HL-60 (cell line): Measurements from ENCODE around the gene CDC45.

Experiments used
- DNase-seq, 2 experiments: peaks; one replicate each; pipeline ENCODE4 v3.0.0-alpha.2; 2010 to 2020; ENCODE audit warnings: low read depth in 1 of 2, low spot score in 1 of 2
- H3K27ac ChIP-seq: fragments of 250-450 bp; sonication (Bioruptor Pico); replicated peaks from 2 replicates; pipeline ENCODE4 v1.5.1; 2020; ENCODE audit warnings: mild to moderate bottlenecking, moderate library complexity
- H3K27me3 ChIP-seq: fragments of 250-450 bp; sonication (Bioruptor Pico); 2 replicates; pipeline ENCODE4 v1.5.1; 2021; ENCODE audit warnings: mild to moderate bottlenecking, moderate library complexity; ENCODE audit not compliant: insufficient read depth, poor library complexity, severe bottlenecking
- H3K4me3 ChIP-seq: replicated peaks from 2 replicates; pipeline ENCODE4 v1.5.1; 2011; ENCODE audit warnings: mild to moderate bottlenecking, control low read depth, low read length; ENCODE audit not compliant: insufficient read depth
- CTCF ChIP-seq: IDR thresholded peaks from one replicate; pipeline ENCODE4 v1.5.1; 2011; ENCODE audit warnings: low read length, control low read depth, inconsistent platforms; ENCODE audit not compliant: insufficient read depth
- GABPA ChIP-seq: IDR thresholded peaks from 2 replicates; pipeline ENCODE4 v1.6.1; 2012; ENCODE audit warnings: low read depth
- POLR2AphosphoS5 ChIP-seq: IDR thresholded peaks from 2 replicates; pipeline ENCODE4 v1.6.1; 2012; ENCODE audit warnings: low read depth
- REST ChIP-seq: IDR thresholded peaks from 2 replicates; pipeline ENCODE4 v1.6.1; 2012; ENCODE audit warnings: low read depth; ENCODE audit not compliant: insufficient replicate concordance
- SPI1 ChIP-seq: IDR thresholded peaks from 2 replicates; pipeline ENCODE4 v1.6.1; 2012; ENCODE audit warnings: low read depth, mild to moderate bottlenecking, borderline replicate concordance

CDC45 gene

GRCh38 chr22:19499236-19499879, 19.6 kb downstream of the CDC45 start:
- no peak overlapping the region for H3K4me3 ChIP-seq
- no peaks in the 10 kb centered on the region for H3K27me3 ChIP-seq
- DNase-seq = no peak
- TF ChIP-seq POLR2AphosphoS5 (no peak), GABPA (no peak), SPI1 (no peak), CTCF (no peak), REST (no peak)
- H3K27ac ChIP-seq = no peak overlapping the region

GRCh38 chr22:19499880-19500242, 20.1 kb downstream of the CDC45 start:
- no peak overlapping the region for H3K4me3 ChIP-seq
- no peak for DNase-seq
- TF ChIP-seq POLR2AphosphoS5 (no peak), CTCF (no peak), GABPA (no peak), SPI1 (no peak), REST (no peak)
- no peaks in the 10 kb centered on the region for H3K27me3 ChIP-seq
- no peak overlapping the region for H3K27ac ChIP-seq

GRCh38 chr22:19501897-19502447, 22.3 kb downstream of the CDC45 start:
- H3K27ac ChIP-seq = no peak overlapping the region
- TF ChIP-seq SPI1 = no peak
- no peak for TF ChIP-seq GABPA
- no peak for TF ChIP-seq CTCF
- no peak for TF ChIP-seq POLR2AphosphoS5
- TF ChIP-seq REST = no peak
- DNase-seq = no peak
- H3K4me3 ChIP-seq = no peak overlapping the region
- H3K27me3 ChIP-seq = no peaks in the 10 kb centered on the region
